ENCODE results near the gene UGT1A9.

The UGT1A9 gene

DNA sequence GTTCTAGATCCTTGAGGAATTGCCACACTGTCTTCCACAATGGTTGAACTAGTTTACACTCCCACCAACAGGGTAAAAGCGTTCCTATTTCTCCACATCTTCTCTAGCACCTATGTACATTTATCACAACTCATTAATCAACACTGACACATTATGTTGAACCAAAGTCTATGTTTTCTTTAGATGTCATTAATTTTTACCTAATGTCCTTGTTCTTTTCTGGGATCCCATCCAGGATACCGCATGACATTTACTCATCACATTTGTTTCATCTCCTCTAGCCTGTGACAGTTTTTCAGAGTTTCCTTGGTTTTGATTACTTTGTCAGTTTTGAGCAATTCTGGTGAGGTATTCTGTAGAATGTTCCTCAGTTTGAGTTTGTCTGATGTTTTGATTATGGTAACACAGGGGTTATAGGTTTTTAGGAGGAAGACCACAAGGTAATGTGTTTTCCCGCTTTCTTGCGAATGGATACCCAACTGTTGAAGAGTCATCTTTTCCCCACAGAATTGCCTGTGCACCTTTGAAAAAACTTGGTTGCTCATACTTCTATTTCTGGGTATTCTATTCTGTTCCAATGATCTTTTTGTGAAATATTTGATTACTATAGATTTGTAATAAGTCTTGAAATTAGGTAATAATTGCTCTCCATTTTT is 3.0 kb upstream of the UGT1A9 start:
- Mint-ChIP-seq H3K27ac (no peak overlapping the region), H3K4me1 (ENCODE audit: low read depth) (no peaks in the 10 kb centered on the region), H3K27me3 (peaks cover 23% of the 10 kb centered on the region), H3K36me3 (peaks cover 6% of the 10 kb centered on the region), H3K4me3 (no peak overlapping the region), H3K9me3 (ENCODE audit: low read depth) (peaks cover 6% of the 10 kb centered on the region)

DNA sequence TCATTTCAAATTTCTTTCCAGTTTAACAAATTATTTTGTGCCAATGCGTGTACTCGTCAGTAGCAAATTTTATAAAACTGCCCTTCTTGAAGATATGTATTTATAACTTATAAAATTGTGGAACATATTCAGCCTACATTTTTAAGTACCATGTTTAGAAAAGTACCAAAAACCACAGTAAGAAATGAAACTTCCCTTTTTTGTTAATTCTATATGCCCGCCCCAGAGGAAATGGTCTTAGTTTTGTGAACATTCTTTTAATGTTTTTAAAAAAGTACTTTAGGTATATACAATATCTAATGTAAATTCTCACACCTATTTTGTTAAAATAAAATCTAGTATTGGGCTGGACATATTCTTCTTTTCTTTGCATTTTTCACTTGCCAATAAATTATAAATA is 1.2 kb downstream of the UGT1A9 start:
- H3K27me3 Mint-ChIP-seq = peaks cover 20% of the 10 kb centered on the region
- no peak overlapping the region for H3K27ac Mint-ChIP-seq
- no peaks in the 10 kb centered on the region for H3K4me1 Mint-ChIP-seq (ENCODE audit: low read depth)
- H3K9me3 Mint-ChIP-seq (ENCODE audit: low read depth) = no peaks in the 10 kb centered on the region
- peaks cover 6% of the 10 kb centered on the region for H3K36me3 Mint-ChIP-seq
- no peak overlapping the region for H3K4me3 Mint-ChIP-seq

DNA sequence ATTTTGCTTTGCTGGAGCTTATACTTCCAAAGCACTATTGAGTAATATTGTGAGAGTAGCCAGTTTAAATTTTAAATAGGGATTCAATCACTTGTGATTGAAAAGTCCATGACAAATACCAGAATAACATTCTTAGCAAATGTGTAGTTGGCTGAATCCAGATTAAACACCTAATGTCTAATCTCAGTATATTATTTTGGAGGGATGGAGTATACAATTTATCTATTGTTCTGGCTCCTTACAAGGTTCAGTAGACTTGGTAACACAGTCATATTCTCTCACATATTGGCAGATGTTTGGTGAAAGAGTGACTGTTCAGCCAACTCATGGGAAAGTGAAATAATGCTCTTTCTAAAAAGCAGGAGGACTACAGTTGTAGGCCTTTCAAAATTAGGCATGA is 2.2 kb downstream of the UGT1A9 start:
- no peaks in the 10 kb centered on the region for H3K9me3 Mint-ChIP-seq (ENCODE audit: low read depth)
- H3K36me3 Mint-ChIP-seq = peaks cover 3% of the 10 kb centered on the region
- H3K27me3 Mint-ChIP-seq = peaks cover 17% of the 10 kb centered on the region
- H3K4me1 Mint-ChIP-seq (ENCODE audit: low read depth) = no peaks in the 10 kb centered on the region
- no peak overlapping the region for H3K27ac Mint-ChIP-seq
- no peak overlapping the region for H3K4me3 Mint-ChIP-seq

DNA sequence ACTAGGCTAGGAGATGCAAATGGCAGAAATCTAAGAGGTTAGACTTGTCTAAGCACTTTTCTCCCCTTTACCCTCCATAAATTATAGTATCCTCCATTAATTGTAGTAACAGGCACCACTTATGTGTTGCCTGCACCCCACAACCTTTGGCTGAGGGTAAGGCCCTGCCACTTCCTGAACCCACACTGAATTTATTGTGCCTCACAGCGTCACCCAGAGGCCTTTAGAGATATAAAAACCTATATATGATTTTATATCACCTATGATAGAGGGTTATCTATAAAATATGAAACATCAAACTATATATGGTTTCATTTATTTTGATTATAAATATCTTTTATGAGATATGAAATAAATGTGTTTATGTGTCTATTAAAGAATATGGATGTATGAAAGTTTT is 2.6 kb downstream of the UGT1A9 start:
- Mint-ChIP-seq H3K27me3 (peaks cover 17% of the 10 kb centered on the region), H3K36me3 (peaks cover 3% of the 10 kb centered on the region), H3K27ac (no peak overlapping the region), H3K4me1 (ENCODE audit: low read depth) (no peaks in the 10 kb centered on the region), H3K4me3 (no peak overlapping the region), H3K9me3 (ENCODE audit: low read depth) (no peaks in the 10 kb centered on the region)

DNA sequence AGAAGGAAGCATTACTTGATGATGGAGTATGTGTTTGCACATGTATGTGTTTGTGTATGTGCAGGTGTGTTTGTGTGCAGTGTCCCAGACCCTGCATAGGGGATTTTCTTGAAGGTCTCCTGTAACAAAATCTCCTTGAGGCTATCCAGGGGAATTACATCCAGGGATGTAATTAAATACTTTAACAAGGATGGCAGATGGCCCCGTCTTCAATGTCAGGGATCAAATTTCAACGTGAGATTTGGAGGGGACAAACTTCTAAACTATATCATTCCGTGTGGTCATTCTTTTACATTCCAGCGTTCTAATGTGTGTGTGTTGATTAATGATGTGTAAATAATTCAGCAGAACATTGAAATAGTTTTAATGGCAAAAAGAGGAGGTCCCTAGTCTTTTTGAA is 3.3 kb downstream of the UGT1A9 start:
- Mint-ChIP-seq H3K4me3 (no peak overlapping the region), H3K9me3 (ENCODE audit: low read depth) (no peaks in the 10 kb centered on the region), H3K4me1 (ENCODE audit: low read depth) (no peaks in the 10 kb centered on the region), H3K27me3 (peaks cover 17% of the 10 kb centered on the region), H3K27ac (no peak overlapping the region), H3K36me3 (peaks cover 3% of the 10 kb centered on the region)

DNA sequence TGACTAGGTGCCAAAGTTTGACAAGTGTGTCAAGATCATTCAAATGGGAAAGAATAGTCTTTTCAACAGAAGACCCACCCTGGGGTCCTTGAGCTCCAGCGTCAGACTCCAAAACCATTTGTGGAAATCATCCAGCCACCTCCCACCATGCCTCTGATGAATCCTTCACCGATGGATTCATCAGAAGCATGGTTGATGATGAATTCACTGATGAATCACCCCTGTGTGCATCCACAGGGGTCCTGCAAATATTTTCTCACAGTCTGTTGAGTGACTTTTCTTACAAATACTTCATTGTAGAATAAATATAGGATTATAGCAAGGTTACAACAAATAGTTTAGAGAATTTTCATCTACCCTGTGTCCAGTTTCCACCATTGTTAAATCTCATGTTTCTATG is 4.3 kb downstream of the UGT1A9 start:
- no peaks in the 10 kb centered on the region for H3K9me3 Mint-ChIP-seq (ENCODE audit: low read depth)
- H3K4me1 Mint-ChIP-seq (ENCODE audit: low read depth) = no peaks in the 10 kb centered on the region
- H3K4me3 Mint-ChIP-seq = no peak overlapping the region
- H3K27ac Mint-ChIP-seq = no peak overlapping the region
- H3K36me3 Mint-ChIP-seq = no peaks in the 10 kb centered on the region
- peaks cover 12% of the 10 kb centered on the region for H3K27me3 Mint-ChIP-seq

DNA sequence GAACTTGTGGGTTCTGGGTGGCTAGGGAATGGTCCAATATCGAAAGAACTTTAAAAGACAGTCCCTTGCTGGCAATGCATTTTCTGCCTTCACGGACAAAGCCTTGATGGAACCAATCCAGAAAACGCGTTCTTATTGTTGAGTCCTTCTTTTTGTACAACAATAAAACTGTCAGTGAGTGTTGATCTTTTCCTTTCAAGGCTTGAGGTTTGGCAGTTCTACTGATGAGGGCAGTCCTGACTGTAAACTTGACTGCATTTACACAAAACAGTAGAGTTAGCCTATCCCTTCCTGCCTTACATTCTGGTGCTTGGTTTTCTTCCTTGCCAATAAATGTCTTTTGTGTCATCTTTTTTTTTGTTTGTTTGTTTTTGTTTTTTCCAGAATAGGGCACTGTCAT is 7.5 kb downstream of the UGT1A9 start:
- peaks cover 5% of the 10 kb centered on the region for H3K27me3 Mint-ChIP-seq
- no peaks in the 10 kb centered on the region for H3K9me3 Mint-ChIP-seq (ENCODE audit: low read depth)

DNA sequence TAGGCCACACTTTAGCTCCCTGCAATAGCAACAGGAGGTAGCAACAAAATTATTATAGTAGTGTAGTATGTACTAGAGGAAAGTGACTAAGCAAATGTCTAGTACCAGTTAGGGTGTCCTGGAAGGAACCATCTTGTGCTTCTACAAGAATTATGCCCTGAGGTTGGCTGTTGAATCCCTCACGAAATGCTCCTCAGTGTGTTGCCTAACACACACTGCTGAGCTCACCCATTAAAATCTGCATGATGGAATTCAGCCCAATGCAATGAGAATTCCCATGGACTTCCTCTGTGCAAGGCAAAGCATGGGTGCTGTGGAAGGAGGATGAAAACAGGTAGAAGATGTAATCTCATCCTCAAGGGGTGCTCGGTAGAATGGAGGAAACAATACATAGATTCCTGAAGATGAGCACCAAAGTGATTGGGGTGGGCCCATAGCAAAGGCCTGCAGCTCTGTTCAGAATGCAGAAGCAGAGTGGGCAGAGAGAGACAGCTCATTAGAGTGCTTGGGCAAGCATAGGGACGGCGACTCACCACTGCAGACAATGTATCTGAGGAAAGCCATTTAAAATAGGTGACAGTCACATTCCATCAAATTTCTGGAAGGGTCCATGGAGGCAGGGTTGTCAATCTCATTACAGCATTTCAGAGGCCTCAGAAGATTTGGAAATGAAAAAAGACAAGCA is 8.8 kb downstream of the UGT1A9 start:
- H3K4me3 Mint-ChIP-seq = no peak overlapping the region
- H3K27me3 Mint-ChIP-seq = peaks cover 5% of the 10 kb centered on the region
- no peaks in the 10 kb centered on the region for H3K36me3 Mint-ChIP-seq
- no peaks in the 10 kb centered on the region for H3K9me3 Mint-ChIP-seq (ENCODE audit: low read depth)
- H3K27ac Mint-ChIP-seq = no peak overlapping the region
- H3K4me1 Mint-ChIP-seq (ENCODE audit: low read depth) = no peaks in the 10 kb centered on the region

More for the DNA sequence above, 7.5 kb downstream of the UGT1A9 start:
- Mint-ChIP-seq H3K27ac (no peak overlapping the region), H3K4me3 (no peak overlapping the region), H3K36me3 (no peaks in the 10 kb centered on the region), H3K4me1 (ENCODE audit: low read depth) (no peaks in the 10 kb centered on the region)

DNA sequence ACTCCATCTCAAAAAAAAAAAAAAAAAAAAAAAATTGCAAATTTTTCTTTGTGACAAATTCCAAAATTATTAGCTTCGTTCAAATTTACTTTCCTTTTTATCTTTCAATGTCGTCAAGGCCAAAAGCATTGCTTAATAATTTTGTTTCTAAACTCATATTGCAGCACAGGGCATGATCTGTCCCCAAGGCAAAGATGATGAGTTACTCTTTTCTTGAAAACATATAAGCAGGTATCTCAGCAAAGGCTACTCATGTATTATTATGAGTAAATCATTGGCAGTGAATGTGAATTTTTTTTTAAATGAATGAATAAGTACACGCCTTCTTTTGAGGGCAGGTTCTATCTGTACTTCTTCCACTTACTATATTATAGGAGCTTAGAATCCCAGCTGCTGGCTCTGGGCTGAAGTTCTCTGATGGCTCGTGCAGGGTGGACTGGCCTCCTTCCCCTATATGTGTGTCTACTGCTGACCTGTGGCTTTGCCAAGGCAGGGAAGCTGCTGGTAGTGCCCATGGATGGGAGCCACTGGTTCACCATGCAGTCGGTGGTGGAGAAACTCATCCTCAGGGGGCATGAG is 9.9 kb downstream of the UGT1A9 start, which contains the start of gene UGT1A7:
UGT1A7 (plus strand) TSS at position 381 of the 579 bp plus-strand sequence; CDS start at position 418, 37 bp downstream.
- Mint-ChIP-seq H3K27ac (no peak within 1 kb of the TSS), H3K27me3 (peaks cover 3% of the 10 kb centered on the region), H3K4me3 (no peak within 1 kb of the TSS), H3K4me1 (ENCODE audit: low read depth) (no peaks in the 10 kb centered on the region), H3K36me3 (no peaks in the 10 kb centered on the region), H3K9me3 (ENCODE audit: low read depth) (no peaks in the 10 kb centered on the region)

DNA sequence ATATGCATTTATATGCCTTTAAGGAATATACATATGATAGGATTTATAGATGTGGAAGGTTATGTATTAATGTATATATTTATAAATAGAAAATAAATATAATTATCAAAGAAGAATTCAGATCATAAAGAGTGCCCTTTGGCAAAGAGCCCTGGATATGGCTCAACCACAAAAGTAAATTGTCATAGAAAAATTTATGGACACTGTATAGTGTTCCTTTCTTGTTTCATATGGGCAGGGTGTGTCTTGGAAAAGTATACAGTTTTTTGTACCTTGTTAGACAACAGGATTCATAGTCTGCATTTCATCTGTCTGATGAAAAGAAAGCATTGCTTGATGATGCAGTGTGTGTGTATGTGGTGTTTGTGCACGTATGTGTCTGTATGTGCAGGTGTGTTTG is 12.9 kb downstream of the UGT1A9 start:
- no peaks in the 10 kb centered on the region for H3K9me3 Mint-ChIP-seq (ENCODE audit: low read depth)
- H3K4me3 Mint-ChIP-seq = no peak overlapping the region
- no peaks in the 10 kb centered on the region for H3K4me1 Mint-ChIP-seq (ENCODE audit: low read depth)
- H3K27me3 Mint-ChIP-seq = peaks cover 7% of the 10 kb centered on the region
- no peaks in the 10 kb centered on the region for H3K36me3 Mint-ChIP-seq
- no peak overlapping the region for H3K27ac Mint-ChIP-seq

DNA sequence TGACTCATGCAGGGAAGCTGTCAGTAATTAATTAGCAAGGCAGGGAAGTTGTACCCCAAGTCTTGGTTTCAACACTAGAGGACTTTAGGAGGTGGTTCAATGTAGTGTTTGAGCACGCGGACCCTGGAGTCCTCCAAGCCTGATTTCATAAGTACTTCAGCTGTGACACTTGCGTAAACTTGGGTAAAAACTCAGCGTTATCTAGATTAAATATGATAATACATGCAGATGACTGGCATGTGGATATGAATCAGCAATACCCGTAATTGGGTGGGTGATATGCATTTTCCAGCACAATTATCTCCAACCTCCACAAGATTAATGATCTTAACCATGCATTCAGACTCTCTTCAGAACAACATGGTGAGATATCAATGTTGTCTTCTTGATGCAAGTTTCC is 15.2 kb downstream of the UGT1A9 start:
- Mint-ChIP-seq H3K27me3 (peaks cover 7% of the 10 kb centered on the region), H3K4me1 (ENCODE audit: low read depth) (no peaks in the 10 kb centered on the region), H3K36me3 (no peaks in the 10 kb centered on the region), H3K9me3 (ENCODE audit: low read depth) (no peaks in the 10 kb centered on the region), H3K27ac (no peak overlapping the region), H3K4me3 (no peak overlapping the region)

DNA sequence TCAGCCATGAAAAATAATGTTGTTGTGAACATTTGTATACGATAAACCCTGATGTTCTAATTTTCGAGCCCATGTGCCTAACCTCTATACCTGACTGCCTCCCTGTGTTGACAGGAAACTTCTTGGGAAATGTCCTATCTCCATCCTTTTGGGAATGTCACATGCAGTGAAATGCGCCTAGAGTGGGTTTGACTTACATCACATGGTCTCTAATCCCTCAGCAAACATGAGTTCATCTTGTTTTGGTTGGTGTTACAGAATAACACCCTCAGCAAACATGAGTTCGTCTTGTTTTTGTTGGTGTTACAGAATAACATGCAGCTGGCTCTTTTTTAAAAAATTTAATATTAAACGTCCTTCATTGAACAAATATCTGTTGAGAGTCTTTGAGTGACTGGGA is 16.6 kb downstream of the UGT1A9 start:
- H3K27ac Mint-ChIP-seq = no peak overlapping the region

DNA sequence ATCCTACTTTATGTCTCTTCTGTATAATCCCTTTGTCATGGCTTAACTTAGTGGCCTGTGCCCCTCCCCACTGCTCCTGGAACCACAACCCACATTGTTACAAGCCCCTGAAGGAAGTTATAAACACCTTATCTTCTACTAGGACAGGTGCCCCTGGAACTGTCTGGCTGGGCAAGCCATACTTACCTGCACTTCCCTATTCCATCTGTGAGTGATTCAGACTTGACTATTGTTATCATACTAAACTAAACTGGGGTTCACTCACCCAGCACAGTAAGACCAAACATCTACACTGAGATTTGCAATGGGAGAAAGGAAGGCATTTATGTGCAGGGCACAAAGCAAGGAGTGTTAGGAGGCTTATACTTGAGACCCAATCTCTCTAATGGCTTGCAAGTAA is 17.3 kb downstream of the UGT1A9 start:
- peaks cover 7% of the 10 kb centered on the region for H3K27me3 Mint-ChIP-seq
- H3K36me3 Mint-ChIP-seq = no peaks in the 10 kb centered on the region
- no peaks in the 10 kb centered on the region for H3K4me1 Mint-ChIP-seq (ENCODE audit: low read depth)
- no peaks in the 10 kb centered on the region for H3K9me3 Mint-ChIP-seq (ENCODE audit: low read depth)
- H3K4me3 Mint-ChIP-seq = no peak overlapping the region
- no peak overlapping the region for H3K27ac Mint-ChIP-seq

More for the DNA sequence above, 16.6 kb downstream of the UGT1A9 start:
- Mint-ChIP-seq H3K36me3 (no peaks in the 10 kb centered on the region), H3K4me3 (no peak overlapping the region), H3K9me3 (ENCODE audit: low read depth) (no peaks in the 10 kb centered on the region), H3K27me3 (peaks cover 7% of the 10 kb centered on the region), H3K4me1 (ENCODE audit: low read depth) (no peaks in the 10 kb centered on the region)

DNA sequence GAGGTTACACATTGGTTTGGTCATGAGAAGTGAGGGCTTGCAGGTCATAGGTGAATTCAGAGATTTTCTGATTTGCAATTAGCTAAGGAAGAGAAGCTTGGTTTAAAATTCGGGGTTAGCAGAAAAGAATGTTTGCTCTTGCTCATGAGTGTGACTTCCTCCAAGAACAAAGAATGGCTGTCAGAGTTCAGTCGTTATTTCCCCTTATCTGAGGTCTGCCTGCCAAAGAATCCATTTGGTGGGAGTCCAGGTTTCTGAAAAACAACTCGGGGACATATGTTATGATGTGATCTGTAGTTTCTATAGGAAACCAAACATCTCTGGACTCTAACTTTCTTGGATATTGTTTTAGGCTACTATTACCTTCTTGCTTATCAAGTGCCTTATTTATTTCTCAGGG is 17.8 kb downstream of the UGT1A9 start:
- H3K4me1 Mint-ChIP-seq (ENCODE audit: low read depth) = no peaks in the 10 kb centered on the region
- no peak overlapping the region for H3K4me3 Mint-ChIP-seq
- no peak overlapping the region for H3K27ac Mint-ChIP-seq
- no peaks in the 10 kb centered on the region for H3K9me3 Mint-ChIP-seq (ENCODE audit: low read depth)
- no peaks in the 10 kb centered on the region for H3K36me3 Mint-ChIP-seq
- peaks cover 7% of the 10 kb centered on the region for H3K27me3 Mint-ChIP-seq

DNA sequence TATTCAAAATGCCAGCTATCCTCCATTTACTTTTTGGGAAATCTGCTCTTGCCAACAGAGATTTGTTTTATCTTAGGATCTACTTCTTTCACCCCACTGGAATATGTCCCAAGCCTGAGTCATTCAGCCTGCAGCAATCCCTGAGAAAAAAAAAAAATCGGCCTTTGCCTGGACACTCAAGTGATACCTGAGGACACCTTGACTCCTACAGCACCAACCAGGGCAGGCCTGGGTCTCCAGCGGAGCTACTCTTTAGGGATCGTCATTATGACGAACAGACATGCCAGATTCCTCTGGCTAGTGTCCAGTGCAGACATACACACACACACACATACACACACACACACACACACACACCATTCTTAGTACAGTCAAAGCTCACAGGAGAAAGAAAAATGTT is 18.7 kb downstream of the UGT1A9 start:
- Mint-ChIP-seq H3K9me3 (ENCODE audit: low read depth) (no peaks in the 10 kb centered on the region), H3K27ac (no peak overlapping the region), H3K36me3 (no peaks in the 10 kb centered on the region), H3K4me1 (ENCODE audit: low read depth) (no peaks in the 10 kb centered on the region), H3K27me3 (peaks cover 7% of the 10 kb centered on the region), H3K4me3 (no peak overlapping the region)
